Thoracic aorta endothelial cell (primary cell): ENCODE measurements around the gene SEC14L5. TPM values are rescaled to one million over a fixed set of nuclear protein-coding genes. Genes with fewer than 3 reads are reported as not detected.

Source experiments
- total RNA-seq: library from RNA; depleted of rRNA; stranded (reverse); fragments of >200 nt; gene quantifications from 2 replicates; pipeline ENCODE4 v1.2.3, GENCODE V29; 2012

SEC14L5 gene
- total RNA-seq = not detected in 2 replicates

GRCh38 chr16:4957720-4958509 lies at the start of gene SEC14L5:
SEC14L5 (plus strand) TSS chr16:4958330; CDS start chr16:4959324, 994 bp downstream.

DNA sequence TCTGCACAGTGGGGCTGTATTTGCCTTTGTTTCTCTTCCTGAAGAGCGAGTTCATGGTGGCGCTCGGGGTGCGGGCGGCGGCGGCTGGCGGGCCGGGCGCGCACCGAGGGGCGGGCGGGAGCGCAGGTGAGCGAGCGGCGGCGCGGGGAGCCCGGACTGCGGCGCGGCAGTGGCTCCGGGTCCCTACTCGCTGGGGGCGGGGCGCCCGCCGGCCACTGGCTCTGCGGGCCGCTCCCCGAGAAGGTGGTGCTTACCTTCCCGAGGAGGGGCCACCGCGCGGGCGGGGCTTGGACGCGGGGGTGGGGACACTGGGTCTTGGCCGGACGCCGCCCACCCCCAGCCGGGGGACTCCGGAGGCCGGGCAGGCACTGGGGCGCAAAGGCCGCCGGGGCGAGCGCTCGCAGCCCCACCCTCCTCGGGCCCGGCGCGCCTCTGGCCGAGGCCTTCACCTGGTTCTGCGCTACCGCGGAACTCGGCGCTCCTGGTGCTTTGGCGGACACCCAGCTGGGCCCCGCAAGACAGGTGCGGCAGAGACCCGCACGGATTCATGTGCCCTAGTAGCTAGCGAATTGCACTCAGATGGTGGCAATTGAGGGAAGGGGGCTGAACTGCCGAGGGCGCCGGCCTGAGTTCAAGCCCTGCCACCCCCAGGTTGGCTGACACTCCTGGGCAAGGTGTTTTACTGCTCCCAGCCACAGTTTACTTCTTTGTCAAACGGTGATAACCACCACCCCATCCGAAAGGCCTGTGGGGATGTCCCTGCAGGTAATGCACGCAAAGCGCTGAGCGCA lies 20.9 kb upstream of the SEC14L5 start, which contains the start of gene PPL:
PPL (minus strand) TSS at position 158 of the 791 bp plus-strand sequence; CDS start at position 55, 103 bp downstream.

GRCh38 chr16:5033256-5034166 lies 75.4 kb downstream of the SEC14L5 start, which contains the start of gene NAGPA:
NAGPA (minus strand) TSS chr16:5033935; CDS start chr16:5033914, 21 bp downstream.

GRCh38 chr16:5065813-5066212 lies 107.7 kb downstream of the SEC14L5 start, which contains the start of gene C16orf89:
C16orf89 (minus strand) TSS chr16:5065956; CDS start chr16:5065908, 48 bp downstream.

Other genes starting within 250 kb of the SEC14L5 start
- 16.7 and 18.1 TPM in 2 replicates for gene ANKS3, start 224.1 kb upstream of the SEC14L5 start, total RNA-seq
- 0.14 and 0.93 TPM in 2 replicates for gene DNAAF8, start 223.8 kb upstream of the SEC14L5 start, total RNA-seq
- gene ZNF500, start 191.2 kb upstream of the SEC14L5 start, total RNA-seq = 8.6 and 12.5 TPM in 2 replicates
- not detected in 2 replicates for gene SEPTIN12, start 170.0 kb upstream of the SEC14L5 start, total RNA-seq
- gene SMIM22, start 163.0 kb upstream of the SEC14L5 start, total RNA-seq = not detected in 2 replicates
- gene ROGDI, start 155.7 kb upstream of the SEC14L5 start, total RNA-seq = 7.4 and 8.0 TPM in 2 replicates
- 79.1 and 91.8 TPM in 2 replicates for gene GLYR1, start 111.0 kb upstream of the SEC14L5 start, total RNA-seq
- gene UBN1, start 110.8 kb upstream of the SEC14L5 start, total RNA-seq = 52.6 and 53.7 TPM in 2 replicates
- 0.14 and 0.27 TPM in 2 replicates for gene PPL, start 21.2 kb upstream of the SEC14L5 start, total RNA-seq
- gene NAGPA, start 75.6 kb downstream of the SEC14L5 start, total RNA-seq = 17.3 and 23.8 TPM in 2 replicates
- gene C16orf89, start 107.6 kb downstream of the SEC14L5 start, total RNA-seq = not detected in 2 replicates
- 28.2 and 33.2 TPM in 2 replicates for gene ALG1, start 113.5 kb downstream of the SEC14L5 start, total RNA-seq
- 10.0 and 14.9 TPM in 2 replicates for gene EEF2KMT, start 139.5 kb downstream of the SEC14L5 start, total RNA-seq